Tibial nerve (tissue), 4 donors: ENCODE data around the gene CEBPA. TPM values are rescaled to one million over a fixed set of nuclear protein-coding genes. Genes with fewer than 3 reads are reported as not detected.

Experiments
- DNase-seq, 2 donors: peaks; one replicate each; pipeline ENCODE4 v3.0.0-alpha.2; 2019; ENCODE audit warnings: low spot score in 2 of 2
- H3K27ac ChIP-seq, 4 donors: fragments of 200-600 bp; sonication (generic) in 3 of 4; one replicate each; pipeline ENCODE4 v1.5.1; 2017 to 2019; ENCODE audit warnings: mild to moderate bottlenecking in 1 of 4
- H3K27me3 ChIP-seq, 2 donors: fragments of 200-600 bp; sonication (generic) in 1 of 2; one replicate each; pipeline versions ENCODE4 v1.5.1 to v1.6.0; 2017 to 2019
- H3K36me3 ChIP-seq, 3 donors: fragments of 200-600 bp; sonication (generic); one replicate each; pipeline ENCODE4 v1.5.1; 2018 to 2019
- H3K4me1 ChIP-seq, 4 donors: fragments of 200-600 bp; sonication (generic) in 3 of 4; one replicate each; pipeline ENCODE4 v1.5.1; 2017 to 2019
- H3K4me3 ChIP-seq, 4 donors: fragments of 200-600 bp; sonication (generic) in 3 of 4; one replicate each; pipeline ENCODE4 v1.5.1; 2017 to 2019; ENCODE audit warnings: mild to moderate bottlenecking in 1 of 4, moderate library complexity in 1 of 4
- H3K9me3 ChIP-seq, 4 donors: fragments of 200-600 bp; sonication (generic) in 3 of 4; one replicate each; pipeline ENCODE4 v1.5.1; 2017 to 2019
- EP300 ChIP-seq, 2 donors: sonication (generic); formaldehyde crosslinking; IDR thresholded peaks; one replicate each; pipeline ENCODE4 v1.6.1; 2017; ENCODE audit warnings: antibody characterized with exemption in 2 of 2, mild to moderate bottlenecking in 1 of 2
- POLR2A ChIP-seq, 2 donors: fragments of 450-650 bp; IDR thresholded peaks; one replicate each; pipeline ENCODE4 v1.6.1; 2017; ENCODE audit warnings: antibody characterized with exemption in 2 of 2, mild to moderate bottlenecking in 2 of 2, moderate library complexity in 2 of 2
- WGBS, 2 donors: methylation state at CpG; one replicate each; pipeline ENCODE4 v1.1.5; 2018; 5-methylcytosine and 5-hydroxymethylcytosine counted together
- total RNA-seq, 4 donors: library from RNA; depleted of rRNA; stranded (reverse); fragments of >200 nt; gene quantifications; one replicate each; pipeline ENCODE4 v1.1.0, GENCODE V29; 2016
- TF ChIP-seq, protein P1 (sequence below), 5 experiments: fragments of 200-600 bp in 3 of 5; fragments of 450-650 bp in 2 of 5; sonication (generic) in 3 of 5; IDR thresholded peaks; one replicate each; pipeline ENCODE4 v1.5.1; 2016 to 2019; ENCODE audit warnings: antibody characterized with exemption in 5 of 5, mild to moderate bottlenecking in 3 of 5, moderate library complexity in 2 of 5

Gene CEBPA
- total RNA-seq, 4 donors from 2014 or later, result 33.9 to 204 (median 65.4) TPM

- H3K4me3 ChIP-seq, result no peak overlapping the region
- no peaks in the 10 kb centered on the region for H3K36me3 ChIP-seq
- TF ChIP-seq EP300 (IDR thresholded peaks at IDR 0.05), result no peak
- TF ChIP-seq POLR2A (IDR thresholded peaks at IDR 0.05), result no peak
- TF ChIP-seq, protein P1, sequence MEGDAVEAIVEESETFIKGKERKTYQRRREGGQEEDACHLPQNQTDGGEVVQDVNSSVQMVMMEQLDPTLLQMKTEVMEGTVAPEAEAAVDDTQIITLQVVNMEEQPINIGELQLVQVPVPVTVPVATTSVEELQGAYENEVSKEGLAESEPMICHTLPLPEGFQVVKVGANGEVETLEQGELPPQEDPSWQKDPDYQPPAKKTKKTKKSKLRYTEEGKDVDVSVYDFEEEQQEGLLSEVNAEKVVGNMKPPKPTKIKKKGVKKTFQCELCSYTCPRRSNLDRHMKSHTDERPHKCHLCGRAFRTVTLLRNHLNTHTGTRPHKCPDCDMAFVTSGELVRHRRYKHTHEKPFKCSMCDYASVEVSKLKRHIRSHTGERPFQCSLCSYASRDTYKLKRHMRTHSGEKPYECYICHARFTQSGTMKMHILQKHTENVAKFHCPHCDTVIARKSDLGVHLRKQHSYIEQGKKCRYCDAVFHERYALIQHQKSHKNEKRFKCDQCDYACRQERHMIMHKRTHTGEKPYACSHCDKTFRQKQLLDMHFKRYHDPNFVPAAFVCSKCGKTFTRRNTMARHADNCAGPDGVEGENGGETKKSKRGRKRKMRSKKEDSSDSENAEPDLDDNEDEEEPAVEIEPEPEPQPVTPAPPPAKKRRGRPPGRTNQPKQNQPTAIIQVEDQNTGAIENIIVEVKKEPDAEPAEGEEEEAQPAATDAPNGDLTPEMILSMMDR (IDR thresholded peaks at IDR 0.05), result no peak
- 78 to 80% methylated on average over 10 of the region's 10 CpGs for WGBS, 2 donors
- no peak for DNase-seq
- H3K4me1 ChIP-seq, result peaks cover 0 to 19% (median 0%) of the 10 kb centered on the region in 4 donors
- H3K27ac ChIP-seq, result no peak overlapping the region
- no peaks in the 10 kb centered on the region for H3K9me3 ChIP-seq
- H3K27me3 ChIP-seq, result no peaks in the 10 kb centered on the region
These were observed 45.0 kb upstream of the CEBPA start for GRCh38 chr19:33347300-33347699.

DNA sequence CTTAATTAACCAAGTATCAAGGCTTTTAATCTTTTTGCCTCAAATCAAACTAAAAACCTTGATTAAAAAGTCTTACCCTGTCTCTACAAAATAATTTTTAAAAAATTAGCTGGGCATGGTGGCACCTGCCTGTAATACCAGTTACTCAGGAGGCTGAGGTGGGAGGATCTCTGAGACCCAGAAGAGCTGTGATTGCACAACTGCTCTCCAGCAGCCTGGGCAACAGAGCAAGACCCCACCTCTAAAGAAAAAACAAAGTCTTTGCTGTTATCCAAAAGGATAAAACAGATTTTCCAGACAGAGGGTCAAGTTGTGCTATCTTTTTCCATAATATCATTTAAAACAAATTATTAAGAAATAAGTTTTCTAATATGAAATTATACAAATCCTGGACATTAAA is 44.3 kb upstream of the CEBPA start:
- TF ChIP-seq, protein P1 (IDR thresholded peaks at IDR 0.05), result no peak
- TF ChIP-seq EP300 (IDR thresholded peaks at IDR 0.05) (no peak), POLR2A (IDR thresholded peaks at IDR 0.05) (no peak)
- no peaks in the 10 kb centered on the region for H3K36me3 ChIP-seq
- no peaks in the 10 kb centered on the region for H3K27me3 ChIP-seq
- no peak for DNase-seq
- H3K27ac ChIP-seq, result no peak overlapping the region
- H3K9me3 ChIP-seq, result no peaks in the 10 kb centered on the region
- H3K4me3 ChIP-seq, result no peak overlapping the region
- peaks cover 0 to 19% (median 0%) of the 10 kb centered on the region in 4 donors for H3K4me1 ChIP-seq

DNA sequence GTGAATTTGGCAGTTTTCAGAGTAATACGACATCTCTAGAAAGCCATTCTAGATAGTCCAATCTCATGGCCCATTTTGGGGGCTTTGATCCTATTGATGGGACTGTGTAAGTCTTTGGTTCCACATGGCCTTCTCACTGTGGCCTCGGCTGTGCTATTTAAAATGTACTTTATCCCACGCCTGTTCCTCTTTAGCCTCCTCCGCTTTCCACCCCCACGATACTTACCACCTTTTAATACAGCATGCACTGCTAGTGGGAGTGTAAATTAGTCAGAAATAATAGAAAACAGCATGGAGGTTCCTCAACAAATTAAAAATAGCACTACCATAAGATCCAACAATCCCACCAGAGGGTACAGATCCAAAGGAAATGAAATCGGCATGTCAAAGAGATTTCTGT is 42.8 kb upstream of the CEBPA start:
- TF ChIP-seq POLR2A (IDR thresholded peaks at IDR 0.05), result no peak
- TF ChIP-seq EP300 (IDR thresholded peaks at IDR 0.05), result no peak
- TF ChIP-seq, protein P1 (IDR thresholded peaks at IDR 0.05), result no peak
- 85 to 88% methylated on average over 6 of the region's 6 CpGs for WGBS, 2 donors
- DNase-seq, result no peak
- Histone ChIP-seq H3K9me3 (no peaks in the 10 kb centered on the region), H3K27me3 (no peaks in the 10 kb centered on the region), H3K36me3 (no peaks in the 10 kb centered on the region), H3K27ac (no peak overlapping the region), H3K4me1 (peaks cover 0 to 13% (median 0%) of the 10 kb centered on the region in 4 donors), H3K4me3 (no peak overlapping the region)

GRCh38 chr19:33344573-33344925 is 42.2 kb upstream of the CEBPA start:
- Histone ChIP-seq H3K27me3 (no peaks in the 10 kb centered on the region), H3K4me3 (no peak overlapping the region)

GRCh38 chr19:33343859-33344572 is 41.7 kb upstream of the CEBPA start:
- Histone ChIP-seq H3K9me3 (no peaks in the 10 kb centered on the region), H3K27me3 (no peaks in the 10 kb centered on the region), H3K4me1 (peaks cover 0 to 13% (median 0%) of the 10 kb centered on the region in 4 donors), H3K36me3 (no peaks in the 10 kb centered on the region), H3K27ac (peak overlapping the region in 1 of 4 donors; percentile 18), H3K4me3 (peak overlapping the region in 1 of 4 donors; percentile 21)
- no peak for DNase-seq
- no peak for TF ChIP-seq POLR2A (IDR thresholded peaks at IDR 0.05)
- TF ChIP-seq, protein P1 (IDR thresholded peaks at IDR 0.05), result no peak
- WGBS, 2 donors, result 16 to 21% methylated on average over 12 of the region's 12 CpGs

More at GRCh38 chr19:33344573-33344925, 42.2 kb upstream of the CEBPA start:
- Histone ChIP-seq H3K4me1 (peaks cover 0 to 13% (median 0%) of the 10 kb centered on the region in 4 donors), H3K36me3 (no peaks in the 10 kb centered on the region), H3K9me3 (no peaks in the 10 kb centered on the region), H3K27ac (peak overlapping the region in 1 of 4 donors; percentile 18)
- no peak for DNase-seq
- TF ChIP-seq EP300 (IDR thresholded peaks at IDR 0.05) (no peak), POLR2A (IDR thresholded peaks at IDR 0.05) (no peak)
- TF ChIP-seq, protein P1 (IDR thresholded peaks at IDR 0.05), result no peak
- 34 to 35% methylated on average over 4 of the region's 4 CpGs for WGBS, 2 donors
